Right lobe of liver (tissue), 6 donors: Measurements from ENCODE around the gene RSPH6A. TPM values are rescaled to one million over a fixed set of nuclear protein-coding genes. Genes with fewer than 3 reads are reported as not detected.

Source experiments
- ATAC-seq, 4 donors: fragments of 200-7000 bp; cut with Tn5 transposase; one replicate each; pipeline ENCODE4 v1.9.1; 2020; ENCODE audit warnings: mild to moderate bottlenecking in 4 of 4, moderate library complexity in 4 of 4
- DNase-seq, 3 donors: peaks; one replicate each; pipeline ENCODE4 v3.0.0-alpha.2; 2020
- H3K27ac ChIP-seq, 3 donors: fragments of 200-600 bp; one replicate each; pipeline ENCODE4 v1.8.0; 2022
- H3K27me3 ChIP-seq, 2 donors: fragments of 200-600 bp; one replicate each; pipeline ENCODE4 v1.8.0; 2022
- H3K36me3 ChIP-seq, 4 donors: fragments of 200-600 bp; sonication (generic) in 1 of 4; one replicate each; pipeline versions ENCODE4 v1.5.1 to v1.8.0; 2017 to 2022; ENCODE audit warnings: control low read depth in 1 of 4
- H3K4me1 ChIP-seq, 4 donors: fragments of 200-600 bp; sonication (generic) in 1 of 4; one replicate each; pipeline versions ENCODE4 v1.5.1 to v1.8.0; 2017 to 2022; ENCODE audit warnings: control low read depth in 1 of 4
- H3K4me3 ChIP-seq, 3 donors: fragments of 200-600 bp; one replicate each; pipeline ENCODE4 v1.8.0; 2022
- H3K9me3 ChIP-seq, 4 donors: fragments of 200-600 bp; sonication (generic) in 1 of 4; one replicate each; pipeline versions ENCODE4 v1.5.1 to v1.8.0; 2017 to 2022; ENCODE audit warnings: control low read depth in 1 of 4
- CTCF ChIP-seq, 4 donors: fragments of 200-600 bp in 3 of 4; fragments of 450-650 bp in 1 of 4; IDR thresholded peaks; one replicate each; pipeline versions ENCODE4 v1.5.1 to v1.8.0; 2016 to 2022; ENCODE audit warnings: antibody characterized with exemption in 4 of 4, mild to moderate bottlenecking in 2 of 4
- POLR2A ChIP-seq: fragments of 450-650 bp; IDR thresholded peaks from one replicate; pipeline ENCODE4 v1.6.1; 2017; ENCODE audit warnings: antibody characterized with exemption, mild to moderate bottlenecking
- WGBS: methylation state at CpG from one replicate; pipeline ENCODE4 v1.1.6; 2018; ENCODE audit warnings: low coverage, low lambda C conversion rate; ENCODE audit not compliant: insufficient coverage; ENCODE audit errors: missing lambda C conversion rate; 5-methylcytosine and 5-hydroxymethylcytosine counted together
- intact Hi-C, 2 donors: fragments of 100-400 bp; cut with DNase I; formaldehyde crosslinking; loops; one replicate each; pipeline versions ENCODE4 v1.11.2 to v1.14.1; 2022
- total RNA-seq, 6 experiments: library from RNA; depleted of rRNA in 2 of 6; stranded (reverse); fragments of >200 nt in 2 of 6; fragmentation: NEBNext Ultra II Directional in 3 of 6; extraction: Animal tissue kit (Norgen Biotek cat#: 25700) in 3 of 6; gene quantifications; one replicate each; pipeline versions ENCODE4 v1.1.0 to v1.2.4, GENCODE V29; 2016 to 2023
- donor health status: DM: no; HTN: yes; CAD: no.
- donor health status: DM: no; HTN: no; CAD: no.
- donor health status: DM: no; HTN: no; CAD: no.
- donor health status: DM: no; HTN: yes; CAD: no.
- donor health status: DM: no; HTN: yes; CAD: no.

RSPH6A gene
- total RNA-seq, 6 experiments from 2014 or later: not detected

- H3K4me1 ChIP-seq: no peaks in the 10 kb centered on the region
- H3K36me3 ChIP-seq: peaks cover 0 to 37% (median 17%) of the 10 kb centered on the region in 4 donors
- ATAC-seq (no peak), DNase-seq (no peak)
- TF ChIP-seq POLR2A (no peak), CTCF (IDR thresholded peaks at IDR 0.05) (no peak)
- intact Hi-C loops: loop anchor here in 1 of 2 donors (10.0 kb wide), 1 partner anchor 193 kb away; no protein-coding TSS in a partner anchor
- 70% methylated on average over 2 of the region's 10 CpGs for WGBS
- H3K4me3 ChIP-seq: no peak overlapping the region
- H3K27ac ChIP-seq: no peak overlapping the region
- H3K27me3 ChIP-seq: no peaks in the 10 kb centered on the region
- no peaks in the 10 kb centered on the region for H3K9me3 ChIP-seq
Observed at GRCh38 chr19:45821570-45821969, 6.5 kb upstream of the RSPH6A start.

- peaks cover 0 to 32% (median 16%) of the 10 kb centered on the region in 4 donors for H3K36me3 ChIP-seq
- H3K4me1 ChIP-seq: no peaks in the 10 kb centered on the region
- intact Hi-C loops: loop anchor here in 1 of 2 donors (10.0 kb wide), 1 partner anchor 194 kb away; no protein-coding TSS in a partner anchor
- H3K27ac ChIP-seq: no peak overlapping the region
- no peaks in the 10 kb centered on the region for H3K9me3 ChIP-seq
- no peak for DNase-seq
- WGBS: 74% methylated on average over 7 of the region's 8 CpGs
- no peaks in the 10 kb centered on the region for H3K27me3 ChIP-seq
- no peak overlapping the region for H3K4me3 ChIP-seq
- no peak for ATAC-seq
- no peak for TF ChIP-seq POLR2A
- no peak for TF ChIP-seq CTCF (IDR thresholded peaks at IDR 0.05)
Observed at GRCh38 chr19:45821103-45821521, 6.0 kb upstream of the RSPH6A start.

DNA sequence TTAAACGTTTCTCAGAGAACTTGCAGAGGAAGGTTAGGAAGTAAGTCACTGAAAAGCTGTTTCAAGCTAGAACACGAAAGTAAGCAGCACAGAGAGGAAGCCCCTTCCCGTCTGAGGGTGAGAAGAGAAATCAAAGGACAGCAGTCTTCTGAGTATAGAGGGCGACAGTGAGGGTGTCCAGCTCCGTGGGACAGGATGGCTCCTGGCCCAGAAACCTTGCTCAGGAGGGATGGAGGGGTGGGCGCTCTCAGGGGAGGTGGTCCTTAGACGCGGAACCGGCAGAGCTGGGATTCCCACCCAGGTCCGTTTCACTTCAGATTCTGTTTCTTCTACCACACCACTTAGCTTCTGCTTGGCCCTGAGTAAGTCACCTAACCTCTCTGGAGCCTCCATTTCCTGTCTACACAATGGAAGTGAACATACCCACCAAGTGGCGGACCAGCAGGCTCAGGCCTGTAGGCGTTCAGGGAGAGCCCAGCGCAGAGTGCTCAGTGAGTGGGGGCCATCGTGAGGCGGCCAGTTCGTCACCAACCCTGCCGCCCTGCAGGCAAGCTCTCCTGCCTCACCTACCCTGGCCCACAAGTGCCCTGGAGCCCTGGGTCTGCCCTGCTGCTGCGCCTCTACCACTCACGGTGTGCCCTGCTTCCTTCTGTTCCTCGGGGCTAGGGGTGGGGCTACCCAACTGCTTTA, 5.5 kb upstream of the RSPH6A start:
- TF ChIP-seq CTCF (IDR thresholded peaks at IDR 0.05) (no peak), POLR2A (no peak)
- Histone ChIP-seq H3K4me1 (no peaks in the 10 kb centered on the region), H3K9me3 (no peaks in the 10 kb centered on the region), H3K27ac (no peak overlapping the region), H3K4me3 (no peak overlapping the region), H3K36me3 (peaks cover 0 to 27% (median 13%) of the 10 kb centered on the region in 4 donors), H3K27me3 (no peaks in the 10 kb centered on the region)
- intact Hi-C loops: loop anchor here in 1 of 2 donors (10.0 kb wide), 1 partner anchor 194 kb away; no protein-coding TSS in a partner anchor
- ATAC-seq (no peak), DNase-seq (no peak)
- 70% methylated on average over 10 of the region's 20 CpGs for WGBS

DNA sequence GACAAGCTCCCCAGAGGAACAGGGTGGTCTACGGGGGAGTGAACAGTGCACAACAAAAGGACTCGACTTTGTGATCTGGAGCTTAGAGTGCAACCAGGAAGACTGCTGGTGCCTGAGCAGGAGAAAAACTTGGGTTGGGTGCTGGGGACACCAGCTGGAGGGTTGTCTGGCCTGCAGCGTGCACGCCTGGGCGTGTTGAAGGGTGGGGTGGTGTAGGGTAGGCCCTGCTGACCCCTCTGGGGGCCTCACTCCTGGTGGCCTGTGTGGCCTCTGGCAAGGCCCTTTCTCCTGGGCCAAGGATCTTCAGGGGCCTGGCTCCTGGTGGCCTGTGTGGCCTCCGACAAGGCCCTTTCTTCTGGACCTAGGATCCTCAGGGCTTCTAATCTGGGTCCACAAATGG, 4.7 kb upstream of the RSPH6A start:
- 92% methylated on average over 2 of the region's 6 CpGs for WGBS
- DNase-seq: no peak
- Histone ChIP-seq H3K36me3 (peaks cover 0 to 19% (median 7%) of the 10 kb centered on the region in 4 donors), H3K4me1 (no peaks in the 10 kb centered on the region), H3K27ac (no peak overlapping the region), H3K27me3 (no peaks in the 10 kb centered on the region), H3K4me3 (no peak overlapping the region), H3K9me3 (no peaks in the 10 kb centered on the region)
- no peak for ATAC-seq
- TF ChIP-seq POLR2A: no peak
- TF ChIP-seq CTCF (IDR thresholded peaks at IDR 0.05): no peak
- intact Hi-C loops: loop anchor here (10.0 kb wide), 3 partner anchors 65 to 195 kb away; partner anchors contain the start of gene IRF2BP1 (in 1 of the 2)
